ENCODE data around the gene CD81. TPM values are rescaled to one million over a fixed set of nuclear protein-coding genes. Genes with fewer than 3 reads are reported as not detected.

CD81 gene
- total RNA-seq, 4 donors from 2014 or later = 234 to 340 (median 277) TPM

DNA sequence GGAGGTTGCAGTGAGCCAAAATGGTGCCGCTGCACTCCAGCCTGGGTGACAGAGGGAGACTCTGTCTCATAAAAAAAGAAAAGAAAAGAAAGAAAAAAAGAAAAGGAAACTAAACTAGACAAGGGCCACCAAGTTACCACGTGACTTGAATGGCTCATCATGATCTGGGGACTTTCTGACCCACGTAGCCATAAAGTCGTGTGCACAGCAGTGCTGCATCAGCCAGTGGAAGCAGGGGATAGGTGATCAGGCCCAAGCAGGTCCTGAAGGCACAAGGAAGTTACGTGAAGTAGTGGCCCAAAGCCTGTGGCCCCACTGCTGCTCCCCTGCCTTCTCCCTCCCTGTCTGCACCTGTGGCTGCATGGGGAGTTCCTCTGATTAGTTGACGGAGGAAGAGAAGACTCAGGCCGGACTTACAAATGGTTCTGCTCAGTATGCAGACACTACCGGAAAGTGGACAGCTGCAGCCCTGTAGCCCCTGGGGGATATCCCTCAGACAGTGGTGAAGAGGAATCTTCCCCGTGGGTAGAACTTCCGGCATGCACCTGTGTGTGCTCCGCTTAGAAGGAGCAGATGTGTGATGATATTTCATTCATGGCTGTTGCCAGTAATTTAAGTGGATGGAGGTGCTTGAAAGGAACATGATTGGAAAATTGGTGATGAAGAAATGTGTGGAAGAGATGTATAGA lies 18.2 kb upstream of the CD81 start:
- TF ChIP-seq EP300 (IDR thresholded peaks at IDR 0.05) = no peak
- no peak for TF ChIP-seq POLR2AphosphoS5 (IDR thresholded peaks at IDR 0.05)
- TF ChIP-seq, protein P1, sequence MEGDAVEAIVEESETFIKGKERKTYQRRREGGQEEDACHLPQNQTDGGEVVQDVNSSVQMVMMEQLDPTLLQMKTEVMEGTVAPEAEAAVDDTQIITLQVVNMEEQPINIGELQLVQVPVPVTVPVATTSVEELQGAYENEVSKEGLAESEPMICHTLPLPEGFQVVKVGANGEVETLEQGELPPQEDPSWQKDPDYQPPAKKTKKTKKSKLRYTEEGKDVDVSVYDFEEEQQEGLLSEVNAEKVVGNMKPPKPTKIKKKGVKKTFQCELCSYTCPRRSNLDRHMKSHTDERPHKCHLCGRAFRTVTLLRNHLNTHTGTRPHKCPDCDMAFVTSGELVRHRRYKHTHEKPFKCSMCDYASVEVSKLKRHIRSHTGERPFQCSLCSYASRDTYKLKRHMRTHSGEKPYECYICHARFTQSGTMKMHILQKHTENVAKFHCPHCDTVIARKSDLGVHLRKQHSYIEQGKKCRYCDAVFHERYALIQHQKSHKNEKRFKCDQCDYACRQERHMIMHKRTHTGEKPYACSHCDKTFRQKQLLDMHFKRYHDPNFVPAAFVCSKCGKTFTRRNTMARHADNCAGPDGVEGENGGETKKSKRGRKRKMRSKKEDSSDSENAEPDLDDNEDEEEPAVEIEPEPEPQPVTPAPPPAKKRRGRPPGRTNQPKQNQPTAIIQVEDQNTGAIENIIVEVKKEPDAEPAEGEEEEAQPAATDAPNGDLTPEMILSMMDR (IDR thresholded peaks at IDR 0.05) = no peak
- TF ChIP-seq POLR2A (IDR thresholded peaks at IDR 0.05) = no peak
- no peaks in the 10 kb centered on the region for H3K27me3 ChIP-seq
- no peaks in the 10 kb centered on the region for H3K9me3 ChIP-seq
- H3K4me1 ChIP-seq = no peaks in the 10 kb centered on the region
- H3K4me3 ChIP-seq = no peak overlapping the region
- H3K36me3 ChIP-seq = no peaks in the 10 kb centered on the region
- no peak for DNase-seq (ENCODE audit: low spot score in 2 of 2)
- H3K27ac ChIP-seq = no peak overlapping the region
- WGBS = 95% methylated on average over 11 of the region's 11 CpGs

DNA sequence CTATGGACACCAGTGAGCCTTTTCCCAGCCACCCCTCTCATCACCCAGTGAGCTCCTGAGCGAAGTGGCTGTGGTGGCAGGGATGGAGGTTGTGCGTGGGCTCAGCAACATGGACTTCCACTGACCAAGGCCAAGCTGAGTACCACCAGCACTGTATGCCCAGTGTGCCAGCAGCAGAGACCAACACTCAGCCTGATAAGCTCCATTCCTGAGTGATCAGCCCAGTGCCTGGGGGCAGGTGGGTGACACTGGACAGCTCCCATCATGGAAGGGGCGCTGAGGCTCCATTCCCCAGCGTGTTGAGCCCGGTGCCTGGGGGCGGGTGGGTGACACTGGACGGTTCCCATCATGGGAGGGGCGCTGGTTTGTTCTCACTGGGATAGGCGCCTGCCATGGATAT lies 17.6 kb upstream of the CD81 start:
- Histone ChIP-seq H3K27me3 (no peaks in the 10 kb centered on the region), H3K27ac (no peak overlapping the region), H3K4me3 (no peak overlapping the region), H3K4me1 (no peaks in the 10 kb centered on the region), H3K36me3 (no peaks in the 10 kb centered on the region), H3K9me3 (no peaks in the 10 kb centered on the region)
- DNase-seq (ENCODE audit: low spot score in 2 of 2) = no peak
- TF ChIP-seq POLR2A (IDR thresholded peaks at IDR 0.05) (no peak), POLR2AphosphoS5 (IDR thresholded peaks at IDR 0.05) (no peak), EP300 (IDR thresholded peaks at IDR 0.05) (no peak)
- TF ChIP-seq, protein P1 (IDR thresholded peaks at IDR 0.05) = no peak
- 100% methylated on average over 3 of the region's 9 CpGs for WGBS

DNA sequence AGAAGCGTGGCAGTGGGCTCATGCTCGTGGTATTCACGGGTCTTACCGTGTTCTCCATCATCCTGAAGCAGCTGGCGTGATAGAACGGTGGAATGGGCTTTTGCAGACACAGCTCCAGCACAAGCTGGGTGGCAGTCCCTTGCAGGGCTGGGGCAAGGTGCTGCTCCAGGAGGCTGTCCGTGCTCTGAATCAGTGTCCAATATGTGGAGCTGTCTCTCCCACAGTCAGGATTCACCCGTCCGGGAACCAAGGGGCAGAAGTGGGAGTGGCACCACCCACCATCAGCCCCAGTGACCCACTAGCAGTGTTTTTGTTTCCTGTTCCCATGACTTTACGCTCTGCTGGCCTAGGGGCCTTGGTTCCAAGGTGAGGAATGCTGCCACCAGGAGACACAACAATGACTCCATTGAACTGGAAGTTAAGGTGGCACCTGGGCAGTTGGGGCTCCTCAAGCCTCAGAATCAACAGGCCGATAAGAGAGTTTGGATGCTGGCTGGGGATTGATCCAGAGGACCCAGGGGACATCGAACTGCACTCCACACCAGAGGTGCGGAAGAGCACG lies 16.9 kb upstream of the CD81 start:
- Histone ChIP-seq H3K27me3 (no peaks in the 10 kb centered on the region), H3K9me3 (no peaks in the 10 kb centered on the region), H3K4me3 (no peak overlapping the region), H3K36me3 (no peaks in the 10 kb centered on the region), H3K27ac (no peak overlapping the region), H3K4me1 (no peaks in the 10 kb centered on the region)
- 89% methylated on average over 14 of the region's 14 CpGs for WGBS
- TF ChIP-seq POLR2A (IDR thresholded peaks at IDR 0.05) (no peak), POLR2AphosphoS5 (IDR thresholded peaks at IDR 0.05) (no peak), EP300 (IDR thresholded peaks at IDR 0.05) (no peak)
- TF ChIP-seq, protein P1 (IDR thresholded peaks at IDR 0.05) = no peak
- no peak for DNase-seq (ENCODE audit: low spot score in 2 of 2)

DNA sequence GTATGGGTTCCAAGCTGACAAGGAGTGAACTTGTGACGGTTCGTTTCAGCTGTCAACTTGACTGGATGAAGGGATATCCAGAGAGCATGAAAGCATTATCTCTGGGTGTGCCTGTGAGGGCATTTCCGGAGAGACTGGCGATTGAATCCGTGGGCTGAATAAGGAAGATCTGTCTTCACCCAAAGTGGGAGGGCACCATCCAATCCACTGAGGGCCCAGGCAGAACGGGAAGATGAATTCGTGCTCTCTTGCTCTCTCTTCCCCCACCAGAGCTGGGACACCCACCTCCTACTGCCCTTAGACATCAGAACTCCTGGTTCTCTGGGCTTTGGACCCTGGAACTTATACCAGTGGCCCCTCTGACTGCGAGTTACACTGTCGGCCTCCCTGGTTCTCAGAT lies 15.5 kb upstream of the CD81 start:
- no peaks in the 10 kb centered on the region for H3K27me3 ChIP-seq
- no peaks in the 10 kb centered on the region for H3K9me3 ChIP-seq
- H3K27ac ChIP-seq = no peak overlapping the region
- TF ChIP-seq POLR2A (IDR thresholded peaks at IDR 0.05) = no peak
- no peak for TF ChIP-seq EP300 (IDR thresholded peaks at IDR 0.05)
- TF ChIP-seq, protein P1 (IDR thresholded peaks at IDR 0.05) = no peak
- no peak for DNase-seq (ENCODE audit: low spot score in 2 of 2)
- WGBS = 83% methylated on average over 9 of the region's 9 CpGs
- no peak overlapping the region for H3K4me3 ChIP-seq
- H3K4me1 ChIP-seq = no peaks in the 10 kb centered on the region
- no peaks in the 10 kb centered on the region for H3K36me3 ChIP-seq

GRCh38 chr11:2362414-2362813 lies 14.7 kb upstream of the CD81 start:
- no peak for DNase-seq (ENCODE audit: low spot score in 2 of 2)
- Histone ChIP-seq H3K36me3 (no peaks in the 10 kb centered on the region), H3K9me3 (no peaks in the 10 kb centered on the region), H3K4me3 (no peak overlapping the region), H3K27me3 (no peaks in the 10 kb centered on the region), H3K27ac (no peak overlapping the region), H3K4me1 (no peaks in the 10 kb centered on the region)
- 92% methylated on average over 7 of the region's 7 CpGs for WGBS
- TF ChIP-seq EP300 (IDR thresholded peaks at IDR 0.05) (no peak), POLR2AphosphoS5 (IDR thresholded peaks at IDR 0.05) (no peak), POLR2A (IDR thresholded peaks at IDR 0.05) (no peak)
- TF ChIP-seq, protein P1 (IDR thresholded peaks at IDR 0.05) = no peak

All from suprapubic skin (tissue), 4 donors.